ENCODE measurements around the gene CAST.

CAST gene

GRCh38 chr5:96645091-96645490 is 17.1 kb upstream of the CAST start:
- FAIRE-seq: no peak

GRCh38 chr5:96648023-96648422 is 14.2 kb upstream of the CAST start:
- FAIRE-seq: no peak

- no peak for FAIRE-seq
Measured at GRCh38 chr5:96648593-96648992, 13.6 kb upstream of the CAST start.

GRCh38 chr5:96649251-96649662 is 12.9 kb upstream of the CAST start:
- FAIRE-seq: no peak

GRCh38 chr5:96649681-96650540 is 12.3 kb upstream of the CAST start:
- FAIRE-seq: no peak

GRCh38 chr5:96651047-96651446 is 11.1 kb upstream of the CAST start:
- FAIRE-seq: no peak

- FAIRE-seq: no peak
Measured at GRCh38 chr5:96651948-96652753, 10.0 kb upstream of the CAST start.

- no peak for FAIRE-seq
Measured at GRCh38 chr5:96652769-96653454, 9.3 kb upstream of the CAST start.

- no peak for FAIRE-seq
Measured at GRCh38 chr5:96654209-96654608, 8.0 kb upstream of the CAST start.

- no peak for FAIRE-seq
Measured at GRCh38 chr5:96655085-96655484, 7.1 kb upstream of the CAST start.

- no peak for FAIRE-seq
Measured at GRCh38 chr5:96655506-96655905, 6.7 kb upstream of the CAST start.

GRCh38 chr5:96657068-96657467 is 5.1 kb upstream of the CAST start:
- no peak for FAIRE-seq

GRCh38 chr5:96658272-96658671 is 3.9 kb upstream of the CAST start:
- FAIRE-seq: no peak

- no peak for FAIRE-seq
Measured at GRCh38 chr5:96659170-96659569, 3.0 kb upstream of the CAST start.

- FAIRE-seq: no peak
Measured at GRCh38 chr5:96660971-96661854, 963 bp upstream of the CAST start.

- no peak for FAIRE-seq
Measured at GRCh38 chr5:96662725-96663518, 746 bp downstream of the CAST start.

- no peak for FAIRE-seq
Measured at GRCh38 chr5:96663608-96664007, 1.4 kb downstream of the CAST start.

GRCh38 chr5:96664669-96665068 is 2.5 kb downstream of the CAST start:
- no peak for FAIRE-seq

- no peak for FAIRE-seq
Measured at GRCh38 chr5:96668725-96669124, 6.5 kb downstream of the CAST start.

- no peak for FAIRE-seq
Measured at GRCh38 chr5:96669909-96670308, 7.7 kb downstream of the CAST start.

GRCh38 chr5:96671441-96671840 is 9.3 kb downstream of the CAST start:
- no peak for FAIRE-seq

GRCh38 chr5:96673127-96673526 is 11.0 kb downstream of the CAST start:
- no peak for FAIRE-seq

Data from islet of Langerhans (tissue), 1 donor.